GM23338 (cell line): ENCODE measurements around the gene ATG7.

Source experiments
- CTCF ChIP-seq, 2 experiments: fragments of 200-600 bp in 1 of 2; sonication (generic) in 1 of 2; conservative IDR thresholded peaks; 2 replicates each; pipeline versions ENCODE4 v1.5.1 to v1.6.1; 2016 to 2017; ENCODE audit warnings: antibody characterized with exemption in 2 of 2, low read depth in 2 of 2, mild to moderate bottlenecking in 2 of 2, moderate library complexity in 1 of 2
- EZH2 ChIP-seq: fragments of 200-600 bp; sonication (generic); IDR thresholded peaks from one replicate; pipeline ENCODE4 v1.8.0; 2017; ENCODE audit warnings: antibody characterized with exemption, mild to moderate bottlenecking, low read depth; ENCODE audit not compliant: unreplicated experiment
- EZH2phosphoT487 ChIP-seq: fragments of 200-600 bp; sonication (generic); IDR thresholded peaks from one replicate; pipeline ENCODE4 v1.8.1; 2018; ENCODE audit warnings: antibody characterized with exemption; ENCODE audit not compliant: unreplicated experiment
- JUNB ChIP-seq: IDR thresholded peaks from one replicate; pipeline ENCODE4 v1.6.1; 2016; ENCODE audit warnings: antibody characterized with exemption; ENCODE audit not compliant: unreplicated experiment
- POLR2AphosphoS5 ChIP-seq: IDR thresholded peaks from 2 replicates; pipeline ENCODE4 v1.6.1; 2016; ENCODE audit warnings: antibody characterized with exemption, low read depth
- REST ChIP-seq: IDR thresholded peaks from one replicate; pipeline ENCODE4 v1.6.1; 2018; ENCODE audit warnings: antibody characterized with exemption; ENCODE audit not compliant: unreplicated experiment
- ZNF114 ChIP-seq: fragments of 250-450 bp; sonication (Bioruptor Pico); IDR thresholded peaks from 2 replicates; pipeline ENCODE4 v1.5.0; 2020; ENCODE audit warnings: mild to moderate bottlenecking, moderate library complexity
- TF ChIP-seq, protein P1 (sequence below): IDR thresholded peaks from 2 replicates; pipeline ENCODE4 v1.6.1; 2016; ENCODE audit warnings: antibody characterized with exemption

DNA sequence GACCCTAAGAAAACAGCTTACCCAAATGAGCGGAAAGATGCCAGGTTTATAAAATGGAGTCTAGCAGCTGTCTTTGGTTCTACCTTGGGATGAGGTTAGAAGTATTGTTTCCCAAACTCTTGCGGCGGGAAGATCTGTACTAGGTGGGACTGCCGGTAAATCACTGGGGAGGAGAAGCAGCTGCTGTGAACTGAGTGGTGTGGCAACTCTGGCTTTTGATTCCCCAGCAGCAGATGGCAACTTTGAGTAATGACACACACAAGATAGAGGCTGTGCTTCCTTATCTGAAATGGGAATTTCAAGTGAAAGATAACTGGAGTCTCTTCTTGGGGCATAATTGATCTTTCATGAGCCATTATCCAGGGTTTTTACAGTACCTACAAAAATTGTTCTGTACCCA, 184.9 kb downstream of the ATG7 start:
- TF ChIP-seq POLR2AphosphoS5 (no peak), CTCF (conservative IDR thresholded peaks at IDR 0.05; ENCODE audit: low read depth in 2 of 2) (no peak), JUNB (no peak), ZNF114 (CRISPR knock-in tag) (no peak), EZH2 (no peak), REST (no peak), EZH2phosphoT487 (no peak)
- TF ChIP-seq, protein P1, sequence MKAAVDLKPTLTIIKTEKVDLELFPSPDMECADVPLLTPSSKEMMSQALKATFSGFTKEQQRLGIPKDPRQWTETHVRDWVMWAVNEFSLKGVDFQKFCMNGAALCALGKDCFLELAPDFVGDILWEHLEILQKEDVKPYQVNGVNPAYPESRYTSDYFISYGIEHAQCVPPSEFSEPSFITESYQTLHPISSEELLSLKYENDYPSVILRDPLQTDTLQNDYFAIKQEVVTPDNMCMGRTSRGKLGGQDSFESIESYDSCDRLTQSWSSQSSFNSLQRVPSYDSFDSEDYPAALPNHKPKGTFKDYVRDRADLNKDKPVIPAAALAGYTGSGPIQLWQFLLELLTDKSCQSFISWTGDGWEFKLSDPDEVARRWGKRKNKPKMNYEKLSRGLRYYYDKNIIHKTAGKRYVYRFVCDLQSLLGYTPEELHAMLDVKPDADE = no peak
